ENCODE data around the gene FBXW8.

DNA sequence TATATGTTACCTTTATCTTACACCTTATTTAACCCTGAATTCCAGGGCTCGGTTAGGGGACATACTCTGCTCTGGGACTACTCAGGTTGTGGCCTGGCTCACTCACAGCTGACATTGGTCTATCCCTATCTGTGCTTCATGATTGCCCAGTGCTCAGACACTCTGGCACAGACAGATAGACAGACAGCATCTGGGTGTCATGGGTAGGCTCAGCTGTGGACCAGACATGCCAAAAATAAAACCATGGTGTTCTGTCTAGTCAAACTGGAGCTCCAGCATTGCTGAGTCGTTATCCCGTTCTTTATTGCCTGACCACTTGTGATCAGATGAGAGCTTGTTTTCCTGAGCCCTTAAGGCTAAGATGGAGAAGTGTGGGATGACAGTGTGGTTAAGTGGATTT is 29.0 kb downstream of the FBXW8 start:
- no peak for TF ChIP-seq EZH2 (IDR thresholded peaks at IDR 0.05; ENCODE audit: borderline replicate concordance, insufficient read depth, low read depth, low read length, poor library complexity, severe bottlenecking)
- TF ChIP-seq, protein P1, sequence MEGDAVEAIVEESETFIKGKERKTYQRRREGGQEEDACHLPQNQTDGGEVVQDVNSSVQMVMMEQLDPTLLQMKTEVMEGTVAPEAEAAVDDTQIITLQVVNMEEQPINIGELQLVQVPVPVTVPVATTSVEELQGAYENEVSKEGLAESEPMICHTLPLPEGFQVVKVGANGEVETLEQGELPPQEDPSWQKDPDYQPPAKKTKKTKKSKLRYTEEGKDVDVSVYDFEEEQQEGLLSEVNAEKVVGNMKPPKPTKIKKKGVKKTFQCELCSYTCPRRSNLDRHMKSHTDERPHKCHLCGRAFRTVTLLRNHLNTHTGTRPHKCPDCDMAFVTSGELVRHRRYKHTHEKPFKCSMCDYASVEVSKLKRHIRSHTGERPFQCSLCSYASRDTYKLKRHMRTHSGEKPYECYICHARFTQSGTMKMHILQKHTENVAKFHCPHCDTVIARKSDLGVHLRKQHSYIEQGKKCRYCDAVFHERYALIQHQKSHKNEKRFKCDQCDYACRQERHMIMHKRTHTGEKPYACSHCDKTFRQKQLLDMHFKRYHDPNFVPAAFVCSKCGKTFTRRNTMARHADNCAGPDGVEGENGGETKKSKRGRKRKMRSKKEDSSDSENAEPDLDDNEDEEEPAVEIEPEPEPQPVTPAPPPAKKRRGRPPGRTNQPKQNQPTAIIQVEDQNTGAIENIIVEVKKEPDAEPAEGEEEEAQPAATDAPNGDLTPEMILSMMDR (IDR thresholded peaks at IDR 0.05) = no peak
